Memory B cell (primary cell): Measurements from ENCODE around the gene LCE3C.
"Not testable (repeated sequence)": the region's sequence is repeated elsewhere in the genome, so short reads cannot be mapped to it uniquely, and the experiment has no call there.

Experiments
- ATAC-seq: fragments of 150-1000 bp; cut with Tn5 transposase; 2 replicates; pipeline ENCODE4 v1.10.0; 2021; ENCODE audit warnings: low read depth, mild to moderate bottlenecking, moderate library complexity
- DNase-seq, 2 donors: peaks; one replicate each; pipeline ENCODE4 v3.0.0; 2022; ENCODE audit warnings: low spot score in 2 of 2
- H3K27ac Mint-ChIP-seq: one replicate; pipeline ENCODE4 v1.8.0; 2022; ENCODE audit warnings: mild to moderate bottlenecking, moderate library complexity, mixed read lengths
- H3K27me3 Mint-ChIP-seq: one replicate; pipeline ENCODE4 v1.8.0; 2022; ENCODE audit warnings: mixed read lengths
- H3K36me3 Mint-ChIP-seq: one replicate; pipeline ENCODE4 v1.8.0; 2022; ENCODE audit warnings: mild to moderate bottlenecking, mixed read lengths
- H3K4me1 Mint-ChIP-seq: one replicate; pipeline ENCODE4 v1.8.0; 2022; ENCODE audit warnings: mixed read lengths
- H3K4me3 Mint-ChIP-seq: one replicate; pipeline ENCODE4 v1.8.0; 2022; ENCODE audit warnings: mild to moderate bottlenecking, moderate library complexity, mixed read lengths
- H3K9me3 Mint-ChIP-seq: one replicate; pipeline ENCODE4 v1.8.0; 2022; ENCODE audit warnings: mixed read lengths

The LCE3C gene

GRCh38 chr1:152599934-152600333, at the start of gene LCE3C:
LCE3C (plus strand) TSS chr1:152600234; CDS start chr1:152600732, 498 bp downstream.
- Mint-ChIP-seq H3K9me3 (peaks cover 2% of the 10 kb centered on the region), H3K4me1 (no peaks in the 10 kb centered on the region), H3K27me3 (peaks cover 4% of the 10 kb centered on the region), H3K4me3 (no peak within 1 kb of the TSS), H3K36me3 (no peaks in the 10 kb centered on the region), H3K27ac (no peak within 1 kb of the TSS)
- no peak for DNase-seq
- ATAC-seq: no peak

- ATAC-seq: no peak
- H3K4me1 Mint-ChIP-seq: no peaks in the 10 kb centered on the region
- H3K36me3 Mint-ChIP-seq: no peaks in the 10 kb centered on the region
- H3K9me3 Mint-ChIP-seq: peaks cover 9% of the 10 kb centered on the region
- peaks cover 4% of the 10 kb centered on the region for H3K27me3 Mint-ChIP-seq
- no peak overlapping the region for H3K4me3 Mint-ChIP-seq
- no peak for DNase-seq
- no peak overlapping the region for H3K27ac Mint-ChIP-seq
Measured at GRCh38 chr1:152565115-152565514, 34.9 kb upstream of the LCE3C start.

- DNase-seq (no peak), ATAC-seq (no peak)
- no peak overlapping the region for H3K27ac Mint-ChIP-seq
- no peaks in the 10 kb centered on the region for H3K4me1 Mint-ChIP-seq
- no peaks in the 10 kb centered on the region for H3K36me3 Mint-ChIP-seq
- no peak overlapping the region for H3K4me3 Mint-ChIP-seq
- peaks cover 9% of the 10 kb centered on the region for H3K9me3 Mint-ChIP-seq
- peaks cover 4% of the 10 kb centered on the region for H3K27me3 Mint-ChIP-seq
Measured at GRCh38 chr1:152565535-152566215, 34.4 kb upstream of the LCE3C start.

GRCh38 chr1:152566681-152567080, 33.4 kb upstream of the LCE3C start, which contains the start of gene LCE3E:
LCE3E (minus strand) TSS chr1:152566780; CDS start chr1:152566208, 572 bp downstream.
- H3K4me3 Mint-ChIP-seq: no peak within 1 kb of the TSS
- no peak within 1 kb of the TSS for H3K27ac Mint-ChIP-seq
- H3K27me3 Mint-ChIP-seq: peaks cover 7% of the 10 kb centered on the region

GRCh38 chr1:152577168-152577567, 22.9 kb upstream of the LCE3C start:
- H3K36me3 Mint-ChIP-seq: peaks cover 2% of the 10 kb centered on the region
- no peak overlapping the region for H3K4me3 Mint-ChIP-seq
- H3K27me3 Mint-ChIP-seq: peaks cover 17% of the 10 kb centered on the region
- H3K9me3 Mint-ChIP-seq: no peaks in the 10 kb centered on the region
- no peak for DNase-seq
- no peak for ATAC-seq
- no peaks in the 10 kb centered on the region for H3K4me1 Mint-ChIP-seq
- no peak overlapping the region for H3K27ac Mint-ChIP-seq

More at GRCh38 chr1:152566681-152567080, 33.4 kb upstream of the LCE3C start, which contains the start of gene LCE3E:
- no peaks in the 10 kb centered on the region for H3K4me1 Mint-ChIP-seq
- no peak for DNase-seq
- no peak for ATAC-seq
- H3K36me3 Mint-ChIP-seq: no peaks in the 10 kb centered on the region
- H3K9me3 Mint-ChIP-seq: peaks cover 9% of the 10 kb centered on the region

- not testable (repeated sequence) for H3K4me1 Mint-ChIP-seq, H3K27ac Mint-ChIP-seq, ATAC-seq, H3K9me3 Mint-ChIP-seq, DNase-seq, H3K36me3 Mint-ChIP-seq, H3K4me3 Mint-ChIP-seq
- H3K27me3 Mint-ChIP-seq: peaks cover 11% of the 10 kb centered on the region
Measured at GRCh38 chr1:152579526-152579925, 20.5 kb upstream of the LCE3C start.

- Mint-ChIP-seq H3K4me1 (no peaks in the 10 kb centered on the region), H3K27me3 (peaks cover 9% of the 10 kb centered on the region), H3K4me3 (no peak within 1 kb of the TSS), H3K36me3 (peaks cover 2% of the 10 kb centered on the region), H3K27ac (no peak within 1 kb of the TSS), H3K9me3 (no peaks in the 10 kb centered on the region)
- no peak for ATAC-seq
- DNase-seq: no peak
Measured at GRCh38 chr1:152580433-152580832, 19.6 kb upstream of the LCE3C start, which contains the start of gene LCE3D. LCE3D (minus strand) TSS chr1:152580516; CDS start chr1:152579936, 580 bp downstream.

- Mint-ChIP-seq H3K4me1 (no peaks in the 10 kb centered on the region), H3K36me3 (peaks cover 2% of the 10 kb centered on the region), H3K4me3 (no peak overlapping the region), H3K27me3 (peaks cover 9% of the 10 kb centered on the region), H3K9me3 (peaks cover 2% of the 10 kb centered on the region), H3K27ac (no peak overlapping the region)
- ATAC-seq (no peak), DNase-seq (no peak)
Measured at GRCh38 chr1:152582647-152583046, 17.4 kb upstream of the LCE3C start.

GRCh38 chr1:152585586-152585985, 14.4 kb upstream of the LCE3C start:
- DNase-seq: no peak
- Mint-ChIP-seq H3K4me3 (no peak overlapping the region), H3K9me3 (peaks cover 2% of the 10 kb centered on the region), H3K4me1 (no peaks in the 10 kb centered on the region), H3K27ac (no peak overlapping the region), H3K27me3 (peaks cover under 1% of the 10 kb centered on the region), H3K36me3 (no peaks in the 10 kb centered on the region)
- no peak for ATAC-seq

GRCh38 chr1:152596986-152597385, 3.0 kb upstream of the LCE3C start:
- H3K27ac Mint-ChIP-seq: no peak overlapping the region
- no peaks in the 10 kb centered on the region for H3K36me3 Mint-ChIP-seq
- H3K4me1 Mint-ChIP-seq: no peaks in the 10 kb centered on the region
- ATAC-seq (no peak), DNase-seq (no peak)
- H3K4me3 Mint-ChIP-seq: no peak overlapping the region
- no peaks in the 10 kb centered on the region for H3K27me3 Mint-ChIP-seq
- H3K9me3 Mint-ChIP-seq: peaks cover 3% of the 10 kb centered on the region

- Mint-ChIP-seq H3K27me3 (peaks cover 4% of the 10 kb centered on the region), H3K27ac (no peak within 1 kb of the TSS), H3K4me3 (no peak within 1 kb of the TSS)
Measured at GRCh38 chr1:152613511-152613910, 13.5 kb downstream of the LCE3C start, which contains the start of gene LCE3B. LCE3B (plus strand) TSS chr1:152613811; CDS start chr1:152613811, 0 bp downstream.

GRCh38 chr1:152621993-152622392, 22.0 kb downstream of the LCE3C start:
- Mint-ChIP-seq H3K27me3 (peaks cover 21% of the 10 kb centered on the region), H3K27ac (no peak overlapping the region), H3K9me3 (peaks cover 6% of the 10 kb centered on the region), H3K4me1 (no peaks in the 10 kb centered on the region), H3K4me3 (no peak overlapping the region), H3K36me3 (no peaks in the 10 kb centered on the region)
- DNase-seq (no peak), ATAC-seq (no peak)

More at GRCh38 chr1:152613511-152613910, 13.5 kb downstream of the LCE3C start, which contains the start of gene LCE3B:
- Mint-ChIP-seq H3K4me1 (no peaks in the 10 kb centered on the region), H3K36me3 (no peaks in the 10 kb centered on the region), H3K9me3 (peaks cover 2% of the 10 kb centered on the region)
- DNase-seq: no peak
- ATAC-seq: no peak

GRCh38 chr1:152622803-152623202, 22.8 kb downstream of the LCE3C start, which contains the start of gene LCE3A:
LCE3A (minus strand) TSS chr1:152623103; CDS start chr1:152623103, 0 bp downstream.
- no peak for ATAC-seq
- Mint-ChIP-seq H3K9me3 (peaks cover 6% of the 10 kb centered on the region), H3K4me1 (no peaks in the 10 kb centered on the region), H3K36me3 (no peaks in the 10 kb centered on the region), H3K4me3 (no peak within 1 kb of the TSS), H3K27ac (no peak within 1 kb of the TSS), H3K27me3 (peaks cover 26% of the 10 kb centered on the region)
- no peak for DNase-seq

- Mint-ChIP-seq H3K27me3 (peaks cover 26% of the 10 kb centered on the region), H3K27ac (no peak overlapping the region), H3K4me3 (no peak overlapping the region), H3K4me1 (no peaks in the 10 kb centered on the region), H3K36me3 (no peaks in the 10 kb centered on the region), H3K9me3 (peaks cover 6% of the 10 kb centered on the region)
- DNase-seq: no peak
- no peak for ATAC-seq
Measured at GRCh38 chr1:152623203-152623844, 23.3 kb downstream of the LCE3C start.
